Transverse colon (tissue), 4 donors: ENCODE results near the gene GABPB1. TPM values are rescaled to one million over a fixed set of nuclear protein-coding genes. Genes with fewer than 3 reads are reported as not detected.

ENCODE experiments used
- DNase-seq: peaks from one replicate; pipeline ENCODE4 v3.0.0-alpha.2; 2019
- H3K27ac ChIP-seq, 4 donors: fragments of 200-600 bp; sonication (generic); 2 replicates each; pipeline ENCODE4 v1.5.1; 2016 to 2018; ENCODE audit warnings: inconsistent platforms in 4 of 4
- H3K27me3 ChIP-seq: fragments of 200-600 bp; sonication (generic); 2 replicates; pipeline ENCODE4 v1.5.1; 2017; ENCODE audit warnings: inconsistent platforms
- H3K36me3 ChIP-seq, 4 donors: fragments of 200-600 bp; sonication (generic); 2 replicates each; pipeline ENCODE4 v1.5.1; 2017 to 2019; ENCODE audit warnings: inconsistent platforms in 4 of 4
- H3K4me1 ChIP-seq, 4 donors: fragments of 200-600 bp; sonication (generic); 2 replicates each; pipeline ENCODE4 v1.5.1; 2017 to 2020; ENCODE audit warnings: inconsistent platforms in 4 of 4
- H3K4me3 ChIP-seq, 4 donors: fragments of 200-600 bp; sonication (generic); 1 replicate in 1 of 4; 2 replicates in 3 of 4; pipeline versions ENCODE4 v1.5.1 to v1.6.1; 2017 to 2019; ENCODE audit warnings: inconsistent platforms in 4 of 4
- H3K9me3 ChIP-seq, 2 donors: fragments of 200-600 bp; sonication (generic); 2 replicates each; pipeline ENCODE4 v1.5.1; 2017 to 2019; ENCODE audit warnings: inconsistent platforms in 2 of 2
- EP300 ChIP-seq: sonication (generic); formaldehyde crosslinking; IDR thresholded peaks from one replicate; pipeline ENCODE4 v1.6.1; 2017; ENCODE audit warnings: antibody characterized with exemption, low read depth
- POLR2A ChIP-seq: fragments of 450-650 bp; IDR thresholded peaks from one replicate; pipeline ENCODE4 v1.6.1; 2016; ENCODE audit warnings: antibody characterized with exemption, mild to moderate bottlenecking, moderate library complexity
- POLR2AphosphoS5 ChIP-seq, 3 donors: sonication (generic); formaldehyde crosslinking; IDR thresholded peaks; one replicate each; pipeline ENCODE4 v1.6.1; 2016; ENCODE audit warnings: antibody characterized with exemption in 3 of 3
- WGBS, 2 donors: methylation state at CpG; one replicate each; pipeline ENCODE4 v1.1.5; 2018; ENCODE audit warnings: low coverage in 1 of 2; 5-methylcytosine and 5-hydroxymethylcytosine counted together
- in situ Hi-C, 4 donors: fragments of 200-750 bp; cut with MboI; loops; one replicate each; pipeline versions ENCODE4 v1.15.0 to v1.15.1; 2017; ENCODE audit warnings: low sequenced_read_pairs in 3 of 4, low pct_ligation_motif_present in 1 of 4, low pct_unique_long_range_greater_than_20kb in 1 of 4
- intact Hi-C: fragments of 100-400 bp; cut with DNase I; formaldehyde crosslinking; loops from one replicate; pipeline ENCODE4 v1.15.1; 2023; ENCODE audit warnings: low total_unique reads
- total RNA-seq, 4 donors: library from RNA; depleted of rRNA; stranded (reverse); fragments of >200 nt; gene quantifications; one replicate each; pipeline ENCODE4 v1.1.0, GENCODE V29; 2016
- TF ChIP-seq, protein P1 (sequence below), 5 experiments: fragments of 200-600 bp in 3 of 5; fragments of 450-650 bp in 2 of 5; sonication (generic) in 3 of 5; IDR thresholded peaks; 1 replicate in 2 of 5; 2 replicates in 3 of 5; pipeline ENCODE4 v1.5.1; 2016 to 2017; ENCODE audit warnings: antibody characterized with exemption in 5 of 5, inconsistent platforms in 3 of 5, mild to moderate bottlenecking in 2 of 5, moderate library complexity in 1 of 5

The GABPB1 gene
- total RNA-seq, 4 donors from 2014 or later: 2.2 to 21.4 (median 13.1) TPM

DNA sequence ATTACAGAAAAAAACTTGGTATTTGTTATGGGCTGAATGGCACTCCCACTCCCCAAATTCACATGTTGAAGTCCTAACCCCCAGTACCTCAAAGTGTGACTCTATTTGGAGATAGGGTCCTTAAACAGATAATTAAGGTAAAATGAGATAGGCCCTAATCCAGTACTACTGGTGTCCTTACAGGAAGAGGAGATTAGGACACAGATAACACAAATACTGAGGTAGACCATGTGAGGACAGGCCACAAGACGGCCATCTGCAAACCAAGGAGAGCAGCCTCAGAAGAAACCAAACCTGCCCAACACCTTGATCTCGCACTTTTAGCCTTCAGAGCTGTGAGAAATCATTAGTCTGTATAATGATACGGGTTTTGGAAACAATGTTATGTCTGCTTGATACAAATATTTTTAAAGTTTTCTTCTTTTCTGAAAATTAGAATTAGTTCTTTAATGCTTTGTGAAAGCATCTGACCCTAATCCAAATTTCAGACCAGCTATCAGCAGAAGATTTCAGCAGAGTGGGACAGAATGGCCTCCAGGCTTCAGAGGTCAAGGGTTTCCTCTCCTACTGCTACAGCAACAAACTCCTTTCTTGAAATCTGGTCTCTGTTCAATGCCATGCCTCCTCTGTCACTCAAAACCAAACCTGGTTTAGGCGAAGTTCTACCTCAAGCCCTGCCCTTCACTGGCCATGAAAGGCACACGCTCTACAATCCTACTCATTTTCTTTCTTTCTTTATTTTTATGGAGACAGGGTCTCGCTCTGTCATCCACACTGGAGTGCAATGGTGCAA is 67.5 kb downstream of the GABPB1 start:
- in situ Hi-C loops (no loop called here), intact Hi-C loops (no loop called here)
- DNase-seq: no peak
- no peak for TF ChIP-seq POLR2AphosphoS5 (IDR thresholded peaks at IDR 0.05)
- no peak for TF ChIP-seq EP300
- no peak for TF ChIP-seq POLR2A
- TF ChIP-seq, protein P1, sequence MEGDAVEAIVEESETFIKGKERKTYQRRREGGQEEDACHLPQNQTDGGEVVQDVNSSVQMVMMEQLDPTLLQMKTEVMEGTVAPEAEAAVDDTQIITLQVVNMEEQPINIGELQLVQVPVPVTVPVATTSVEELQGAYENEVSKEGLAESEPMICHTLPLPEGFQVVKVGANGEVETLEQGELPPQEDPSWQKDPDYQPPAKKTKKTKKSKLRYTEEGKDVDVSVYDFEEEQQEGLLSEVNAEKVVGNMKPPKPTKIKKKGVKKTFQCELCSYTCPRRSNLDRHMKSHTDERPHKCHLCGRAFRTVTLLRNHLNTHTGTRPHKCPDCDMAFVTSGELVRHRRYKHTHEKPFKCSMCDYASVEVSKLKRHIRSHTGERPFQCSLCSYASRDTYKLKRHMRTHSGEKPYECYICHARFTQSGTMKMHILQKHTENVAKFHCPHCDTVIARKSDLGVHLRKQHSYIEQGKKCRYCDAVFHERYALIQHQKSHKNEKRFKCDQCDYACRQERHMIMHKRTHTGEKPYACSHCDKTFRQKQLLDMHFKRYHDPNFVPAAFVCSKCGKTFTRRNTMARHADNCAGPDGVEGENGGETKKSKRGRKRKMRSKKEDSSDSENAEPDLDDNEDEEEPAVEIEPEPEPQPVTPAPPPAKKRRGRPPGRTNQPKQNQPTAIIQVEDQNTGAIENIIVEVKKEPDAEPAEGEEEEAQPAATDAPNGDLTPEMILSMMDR (IDR thresholded peaks at IDR 0.05): no peak
- H3K4me1 ChIP-seq: no peaks in the 10 kb centered on the region
- H3K27ac ChIP-seq: no peak overlapping the region
- H3K27me3 ChIP-seq: no peaks in the 10 kb centered on the region
- 94 to 95% methylated on average over 6 of the region's 6 CpGs for WGBS, 2 donors
- peaks cover 0 to 11% (median 0%) of the 10 kb centered on the region in 4 donors for H3K36me3 ChIP-seq
- H3K9me3 ChIP-seq: no peaks in the 10 kb centered on the region
- no peak overlapping the region for H3K4me3 ChIP-seq

DNA sequence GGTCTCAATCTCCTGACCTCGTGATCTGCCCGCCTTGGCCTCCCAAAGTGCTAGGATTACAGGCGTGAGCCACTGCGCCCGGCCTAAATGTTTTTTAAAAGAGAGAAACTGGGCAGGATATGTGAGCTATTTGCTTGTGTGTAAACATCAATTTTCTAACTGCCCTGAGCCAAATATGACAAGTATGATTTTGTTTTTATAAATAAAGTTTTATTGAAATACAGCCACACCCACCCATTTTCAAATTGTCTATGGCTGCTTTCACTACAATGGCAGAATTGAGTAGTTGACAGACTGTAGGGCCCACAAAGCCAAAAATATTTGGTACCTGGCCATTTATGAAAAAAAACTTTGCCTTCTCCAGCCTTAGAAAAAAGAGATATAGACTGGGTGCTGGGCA is 73.6 kb downstream of the GABPB1 start:
- Histone ChIP-seq H3K27ac (no peak overlapping the region), H3K9me3 (no peaks in the 10 kb centered on the region), H3K4me3 (no peak overlapping the region), H3K36me3 (no peaks in the 10 kb centered on the region), H3K27me3 (no peaks in the 10 kb centered on the region), H3K4me1 (no peaks in the 10 kb centered on the region)
- no peak for TF ChIP-seq POLR2A
- TF ChIP-seq, protein P1 (IDR thresholded peaks at IDR 0.05): no peak
- TF ChIP-seq POLR2AphosphoS5 (IDR thresholded peaks at IDR 0.05): no peak
- no peak for TF ChIP-seq EP300
- in situ Hi-C loops (no loop called here), intact Hi-C loops (no loop called here)
- 89% methylated on average over 5 of the region's 5 CpGs for WGBS, 2 donors
- no peak for DNase-seq

DNA sequence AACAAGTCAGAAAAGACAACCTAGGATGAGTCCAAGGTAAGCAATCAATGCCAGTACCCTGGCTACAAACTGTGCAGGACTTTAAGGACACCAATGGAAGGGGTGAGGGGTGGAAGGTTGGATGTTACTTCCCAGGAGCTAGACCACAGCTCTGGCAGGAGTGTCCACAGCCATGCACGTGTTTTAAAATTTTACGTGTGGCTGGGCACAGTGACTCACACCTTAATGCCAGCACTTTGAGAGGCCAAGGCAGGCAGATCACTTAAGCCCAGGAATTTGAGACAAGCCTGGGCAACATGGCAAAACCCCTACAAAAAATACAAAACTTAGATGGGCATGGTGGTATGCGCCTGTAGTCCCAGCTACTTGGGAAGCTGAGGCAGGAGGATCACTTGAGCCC is 74.7 kb downstream of the GABPB1 start:
- Histone ChIP-seq H3K4me1 (no peaks in the 10 kb centered on the region), H3K27ac (no peak overlapping the region), H3K36me3 (no peaks in the 10 kb centered on the region), H3K4me3 (no peak overlapping the region), H3K27me3 (no peaks in the 10 kb centered on the region), H3K9me3 (no peaks in the 10 kb centered on the region)
- 98 to 100% methylated on average over 3 of the region's 3 CpGs for WGBS, 2 donors
- TF ChIP-seq POLR2A: no peak
- no peak for TF ChIP-seq POLR2AphosphoS5 (IDR thresholded peaks at IDR 0.05)
- no peak for TF ChIP-seq EP300
- in situ Hi-C loops (no loop called here), intact Hi-C loops (no loop called here)
- DNase-seq: no peak

DNA sequence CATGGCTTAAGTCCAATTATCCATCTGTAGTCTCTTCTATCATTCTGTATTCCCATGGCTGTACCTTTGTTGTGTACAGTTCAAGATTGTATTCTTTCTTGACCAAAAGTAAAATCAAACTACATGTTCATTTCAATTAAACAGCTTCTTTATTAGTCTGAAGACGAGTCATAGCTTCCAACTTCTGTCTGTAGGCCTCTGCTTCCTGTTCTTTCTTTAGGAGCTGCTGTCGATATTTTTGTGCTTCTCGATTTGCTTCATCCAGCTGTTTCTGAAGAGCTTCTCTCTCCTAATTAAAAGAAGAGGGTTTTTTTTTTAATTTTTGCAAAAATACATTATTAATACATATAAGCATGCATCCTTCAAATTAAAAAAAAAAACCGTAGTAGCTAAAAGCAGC is 76.5 kb downstream of the GABPB1 start:
- H3K9me3 ChIP-seq: no peaks in the 10 kb centered on the region
- DNase-seq: no peak
- WGBS, 2 donors: 82 to 86% methylated on average over 4 of the region's 4 CpGs
- H3K4me3 ChIP-seq: no peak overlapping the region
- no peaks in the 10 kb centered on the region for H3K4me1 ChIP-seq
- TF ChIP-seq EP300: no peak
- no peak for TF ChIP-seq POLR2AphosphoS5 (IDR thresholded peaks at IDR 0.05)
- TF ChIP-seq POLR2A: no peak
- TF ChIP-seq, protein P1 (IDR thresholded peaks at IDR 0.05): no peak
- H3K27ac ChIP-seq: no peak overlapping the region
- intact Hi-C loops (no loop called here), in situ Hi-C loops (no loop called here)
- H3K27me3 ChIP-seq: no peaks in the 10 kb centered on the region
- H3K36me3 ChIP-seq: no peaks in the 10 kb centered on the region

DNA sequence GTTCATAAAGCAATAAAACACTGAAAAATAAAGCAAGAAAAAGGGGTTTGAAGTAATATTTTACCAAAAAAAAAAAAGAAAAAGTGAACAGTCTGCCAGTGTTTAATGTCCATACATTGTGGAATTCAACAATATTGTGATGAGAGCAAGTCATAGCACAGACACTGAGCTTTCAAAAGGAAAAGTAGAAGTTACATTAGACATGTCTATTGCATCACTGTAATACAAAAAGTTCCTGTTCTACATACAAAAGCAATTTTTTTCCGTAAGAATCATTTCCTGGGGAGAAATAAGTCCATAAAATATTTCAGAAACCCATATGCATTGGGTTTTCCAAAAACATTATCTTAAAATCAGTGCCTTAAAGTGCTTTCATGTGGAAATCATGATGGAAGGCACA is 77.6 kb downstream of the GABPB1 start:
- no peaks in the 10 kb centered on the region for H3K9me3 ChIP-seq
- H3K4me3 ChIP-seq: no peak overlapping the region
- no peak for DNase-seq
- TF ChIP-seq POLR2A (no peak), POLR2AphosphoS5 (IDR thresholded peaks at IDR 0.05) (no peak), EP300 (no peak)
- TF ChIP-seq, protein P1 (IDR thresholded peaks at IDR 0.05): no peak
- intact Hi-C loops (no loop called here), in situ Hi-C loops (no loop called here)
- WGBS, 2 donors: 86 to 88% methylated on average over 1 of the region's 1 CpG
- no peaks in the 10 kb centered on the region for H3K27me3 ChIP-seq
- H3K27ac ChIP-seq: no peak overlapping the region
- no peaks in the 10 kb centered on the region for H3K36me3 ChIP-seq
- H3K4me1 ChIP-seq: no peaks in the 10 kb centered on the region
